Mucosa of descending colon (tissue), 3 donors: ENCODE measurements around the gene CSHL1. TPM values are rescaled to one million over a fixed set of nuclear protein-coding genes. Genes with fewer than 3 reads are reported as not detected.
A peak's percentile ranks its signal among the peaks of the same experiment; 100 is the strongest.
"Not testable (repeated sequence)": the region's sequence is repeated elsewhere in the genome, so short reads cannot be mapped to it uniquely, and the experiment has no call there.

Source experiments
- ATAC-seq: fragments of 200-7000 bp; cut with Tn5 transposase; one replicate; pipeline ENCODE4 v1.9.1; 2020; ENCODE audit warnings: mild to moderate bottlenecking, moderate library complexity
- DNase-seq, 3 donors: peaks; one replicate each; pipeline ENCODE4 v3.0.0-alpha.2; 2020
- H3K36me3 ChIP-seq: fragments of 200-600 bp; one replicate; pipeline ENCODE4 v1.8.0; 2021; ENCODE audit warnings: low read depth, mild to moderate bottlenecking
- H3K4me1 ChIP-seq: fragments of 200-600 bp; one replicate; pipeline ENCODE4 v1.8.0; 2021; ENCODE audit warnings: low read depth, mild to moderate bottlenecking
- H3K4me3 ChIP-seq: fragments of 200-600 bp; one replicate; pipeline ENCODE4 v1.8.0; 2021; ENCODE audit warnings: mild to moderate bottlenecking
- H3K9me3 ChIP-seq: fragments of 200-600 bp; one replicate; pipeline ENCODE4 v1.8.0; 2021; ENCODE audit warnings: mild to moderate bottlenecking
- intact Hi-C, 2 donors: fragments of 100-400 bp; cut with DNase I in 1 of 2; cut with micrococcal nuclease in 1 of 2; formaldehyde crosslinking; loops; one replicate each; pipeline versions ENCODE4 v1.11.0 to v1.11.1; 2022; cut with DNase I, micrococcal nuclease
- total RNA-seq, 3 donors: library from RNA; stranded (reverse); fragmentation: NEBNext Ultra II Directional in 2 of 3; extraction: Animal tissue kit (Norgen Biotek cat#: 25700) in 2 of 3; gene quantifications; one replicate each; pipeline versions ENCODE4 v1.2.1 to v1.2.4, GENCODE V29; 2021 to 2023
- TF ChIP-seq, protein P1 (sequence below): fragments of 200-600 bp; IDR thresholded peaks from one replicate; pipeline ENCODE4 v1.8.0; 2022; ENCODE audit warnings: antibody characterized with exemption, mild to moderate bottlenecking
- donor health status: DM: no; HTN: no; CAD: no; lungs with moderate emphysema.
- donor health status: DM: no; HTN: no; CAD: no.
- donor health status: DM: no; HTN: yes; CAD: no.

Gene CSHL1
- total RNA-seq, 3 donors from 2014 or later, result not detected

DNA sequence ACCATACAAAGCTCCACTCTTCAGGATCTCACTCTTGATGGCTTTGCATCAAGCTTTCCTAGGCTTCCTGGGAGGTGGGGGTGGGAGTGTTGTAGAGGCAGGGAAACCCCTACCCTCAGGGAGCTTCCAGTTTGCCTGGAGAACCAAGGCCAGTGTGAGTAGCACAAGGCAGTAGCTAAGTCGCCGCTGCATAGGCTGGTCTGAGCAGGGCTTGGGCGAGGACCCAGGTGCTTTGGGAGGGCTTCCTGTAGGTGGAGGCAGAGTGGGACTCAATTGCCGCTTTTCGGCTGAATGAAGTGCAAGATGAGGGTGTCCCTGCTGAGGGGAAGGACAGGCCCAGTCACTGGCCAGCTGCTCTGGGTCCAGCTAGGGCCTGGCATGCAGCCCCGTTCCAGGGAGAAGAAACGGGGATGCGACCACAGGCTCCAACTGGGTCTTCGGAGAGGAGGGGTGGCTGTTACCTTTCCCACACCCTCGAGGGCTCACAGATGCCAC is 17.2 kb upstream of the CSHL1 start:
- no peak overlapping the region for H3K4me3 ChIP-seq
- no peaks in the 10 kb centered on the region for H3K36me3 ChIP-seq
- no peaks in the 10 kb centered on the region for H3K9me3 ChIP-seq
- intact Hi-C loops, result no loop called here
- H3K4me1 ChIP-seq, result peaks cover 5% of the 10 kb centered on the region
- ATAC-seq (no peak), DNase-seq (peak in 2 of 3 donors; percentile 10 to 33)
- TF ChIP-seq, protein P1, sequence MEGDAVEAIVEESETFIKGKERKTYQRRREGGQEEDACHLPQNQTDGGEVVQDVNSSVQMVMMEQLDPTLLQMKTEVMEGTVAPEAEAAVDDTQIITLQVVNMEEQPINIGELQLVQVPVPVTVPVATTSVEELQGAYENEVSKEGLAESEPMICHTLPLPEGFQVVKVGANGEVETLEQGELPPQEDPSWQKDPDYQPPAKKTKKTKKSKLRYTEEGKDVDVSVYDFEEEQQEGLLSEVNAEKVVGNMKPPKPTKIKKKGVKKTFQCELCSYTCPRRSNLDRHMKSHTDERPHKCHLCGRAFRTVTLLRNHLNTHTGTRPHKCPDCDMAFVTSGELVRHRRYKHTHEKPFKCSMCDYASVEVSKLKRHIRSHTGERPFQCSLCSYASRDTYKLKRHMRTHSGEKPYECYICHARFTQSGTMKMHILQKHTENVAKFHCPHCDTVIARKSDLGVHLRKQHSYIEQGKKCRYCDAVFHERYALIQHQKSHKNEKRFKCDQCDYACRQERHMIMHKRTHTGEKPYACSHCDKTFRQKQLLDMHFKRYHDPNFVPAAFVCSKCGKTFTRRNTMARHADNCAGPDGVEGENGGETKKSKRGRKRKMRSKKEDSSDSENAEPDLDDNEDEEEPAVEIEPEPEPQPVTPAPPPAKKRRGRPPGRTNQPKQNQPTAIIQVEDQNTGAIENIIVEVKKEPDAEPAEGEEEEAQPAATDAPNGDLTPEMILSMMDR, result no peak

DNA sequence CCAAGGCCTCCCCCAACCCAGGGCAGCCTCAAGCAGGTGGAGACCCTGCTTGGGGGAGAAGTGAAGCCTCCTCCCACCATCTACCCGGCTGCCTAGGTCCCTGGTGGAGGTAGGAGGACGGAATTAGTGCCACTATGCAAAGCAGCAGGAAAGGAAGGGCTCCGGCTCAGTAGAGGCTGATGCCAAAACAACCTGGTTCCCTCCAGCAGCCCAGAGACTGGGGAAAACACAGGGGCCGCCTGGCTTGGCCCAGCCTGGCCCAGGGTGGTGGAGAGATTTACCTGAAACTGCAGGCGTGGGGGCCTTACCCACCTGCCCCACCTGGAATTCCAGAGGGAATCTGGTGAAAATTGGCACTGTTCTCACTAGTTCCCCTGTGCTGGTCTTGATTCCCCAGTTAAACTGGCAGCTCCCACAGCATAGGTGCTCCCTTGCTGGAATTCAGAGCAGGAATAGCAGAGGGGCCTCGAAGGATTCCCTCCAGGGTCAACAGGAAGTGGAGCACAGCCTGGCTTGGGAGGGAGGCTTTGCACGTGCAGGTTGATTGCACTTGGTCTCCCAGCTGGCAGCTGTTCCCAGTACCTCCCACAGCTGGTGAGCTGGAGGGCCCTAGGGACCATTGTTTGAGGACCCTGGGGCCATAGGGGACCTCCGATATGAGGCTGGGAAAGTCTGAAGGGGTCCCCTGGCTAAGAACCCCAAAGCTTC is 16.6 kb upstream of the CSHL1 start:
- Histone ChIP-seq H3K9me3 (no peaks in the 10 kb centered on the region), H3K36me3 (no peaks in the 10 kb centered on the region), H3K4me1 (peaks cover 5% of the 10 kb centered on the region), H3K4me3 (no peak overlapping the region)
- TF ChIP-seq, protein P1, result no peak
- intact Hi-C loops, result no loop called here
- ATAC-seq, result peak; percentile 20
- DNase-seq, result peak in 2 of 3 donors; percentile 17 to 44

DNA sequence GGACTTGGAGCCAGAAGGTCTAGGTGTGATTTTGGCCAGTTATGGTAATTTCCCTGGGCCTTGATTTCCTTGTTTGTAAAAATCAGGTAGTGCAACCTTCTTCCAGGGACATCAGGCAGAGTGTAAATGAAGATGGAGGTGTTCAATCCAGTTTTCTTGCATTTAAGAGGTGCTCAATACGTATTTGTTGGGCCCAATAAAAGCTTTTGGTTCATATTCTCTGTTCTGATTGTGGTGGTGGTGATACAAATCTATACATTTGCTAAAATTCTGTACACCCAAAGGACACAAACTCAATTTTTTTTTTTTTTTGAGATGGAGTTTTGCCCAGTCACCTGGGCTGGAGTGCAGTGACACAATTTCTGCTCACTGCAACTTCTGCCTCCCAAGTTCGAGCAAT is 15.1 kb upstream of the CSHL1 start:
- intact Hi-C loops, result no loop called here
- Histone ChIP-seq H3K4me1 (peaks cover 2% of the 10 kb centered on the region), H3K9me3 (no peaks in the 10 kb centered on the region), H3K4me3 (no peak overlapping the region), H3K36me3 (no peaks in the 10 kb centered on the region)
- DNase-seq, result peak in 1 of 3 donors; percentile 17
- no peak for ATAC-seq
- TF ChIP-seq, protein P1, result no peak

DNA sequence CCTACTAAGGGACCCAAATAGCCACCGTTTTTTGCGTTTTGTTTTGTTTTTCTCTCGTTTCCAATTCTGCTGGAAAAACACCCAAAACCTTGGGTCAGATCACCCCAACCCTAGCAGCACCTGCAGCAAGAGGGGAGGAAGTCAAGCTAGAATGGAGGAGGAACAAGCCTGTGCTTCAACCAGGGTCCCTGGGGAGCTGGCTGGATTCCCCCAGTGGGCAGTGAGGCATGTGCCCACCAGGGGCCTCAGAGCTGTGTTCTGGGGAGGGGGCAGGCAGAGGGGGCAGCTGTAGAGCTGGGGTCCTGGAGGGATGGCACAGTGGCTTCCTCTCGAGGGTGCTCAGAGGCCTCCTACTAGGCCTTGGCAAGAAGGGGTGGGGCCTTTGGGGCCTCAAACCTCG is 14.6 kb upstream of the CSHL1 start:
- intact Hi-C loops, result no loop called here
- peak; percentile 32 for ATAC-seq

DNA sequence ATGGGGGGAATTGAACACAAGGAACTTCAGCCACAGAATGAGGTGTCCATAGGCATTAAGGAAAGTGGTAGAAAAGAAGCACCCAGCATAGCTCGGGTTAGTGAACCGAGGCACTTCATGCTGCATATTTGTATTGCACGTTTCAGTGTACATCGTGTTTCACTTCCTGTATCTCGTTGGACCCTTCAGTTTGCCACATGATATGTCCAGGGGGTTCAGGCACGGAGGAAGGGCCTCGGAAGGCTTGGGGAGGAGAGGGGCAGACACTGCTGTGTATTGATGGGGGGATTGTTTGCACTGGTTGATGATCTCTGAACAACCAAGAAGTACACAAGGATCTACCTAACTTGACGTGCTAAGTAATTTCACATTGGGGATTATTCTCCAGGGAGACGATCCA is 11.3 kb upstream of the CSHL1 start:
- H3K9me3 ChIP-seq, intact Hi-C loops, H3K36me3 ChIP-seq, H3K4me3 ChIP-seq, H3K4me1 ChIP-seq: not testable (repeated sequence)
- peak; percentile 41 for ATAC-seq
- DNase-seq, result peak in 2 of 3 donors; percentile 1 to 21

More for the DNA sequence above, 14.6 kb upstream of the CSHL1 start:
- Histone ChIP-seq H3K4me3 (no peak overlapping the region), H3K36me3 (no peaks in the 10 kb centered on the region), H3K4me1 (no peaks in the 10 kb centered on the region), H3K9me3 (no peaks in the 10 kb centered on the region)
- DNase-seq, result peak in 1 of 3 donors; percentile 68
- TF ChIP-seq, protein P1, result no peak

DNA sequence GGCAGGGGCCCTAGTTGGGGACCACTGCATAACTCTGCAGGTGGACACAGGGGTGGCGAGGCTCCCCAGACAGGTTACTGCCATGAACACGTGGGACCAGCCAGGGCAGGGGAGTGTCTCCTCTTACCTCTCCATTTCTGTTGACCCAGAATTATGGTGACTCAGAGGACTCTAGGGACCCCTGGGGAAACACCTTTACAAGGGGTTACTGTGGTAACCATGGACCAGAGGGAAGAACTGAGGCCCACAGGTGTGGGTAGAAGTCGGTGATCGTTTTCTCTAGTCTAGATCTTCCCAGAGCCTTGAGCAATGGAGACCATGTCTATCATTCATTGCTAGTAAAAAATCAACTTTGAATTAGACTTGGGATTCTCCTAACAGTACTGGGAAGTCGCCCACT is 9.7 kb upstream of the CSHL1 start:
- H3K36me3 ChIP-seq, H3K4me1 ChIP-seq, H3K4me3 ChIP-seq, ATAC-seq, H3K9me3 ChIP-seq, intact Hi-C loops: not testable (repeated sequence)
- DNase-seq, result peak in 1 of 3 donors; percentile 33

DNA sequence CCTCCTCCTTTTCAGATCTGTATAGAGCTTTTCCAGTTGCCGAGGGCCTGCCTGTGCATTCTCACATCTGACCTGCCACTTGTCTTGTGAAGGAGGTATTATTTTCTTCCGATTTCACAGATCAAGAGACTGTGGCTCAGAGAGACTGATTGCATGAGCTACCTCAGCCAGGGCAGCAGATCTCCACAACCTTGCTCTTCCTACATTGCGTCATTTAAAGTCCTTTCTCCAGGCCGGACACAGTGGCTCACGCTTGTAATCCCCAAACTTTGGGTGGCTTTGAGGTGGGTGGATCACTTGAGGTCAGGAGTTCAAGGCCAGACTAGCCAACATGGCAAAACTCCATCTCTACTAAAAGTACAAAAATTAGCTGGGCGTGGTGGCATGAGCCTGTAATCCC is 9.0 kb upstream of the CSHL1 start:
- H3K9me3 ChIP-seq, H3K36me3 ChIP-seq, ATAC-seq, DNase-seq, intact Hi-C loops, H3K4me3 ChIP-seq, H3K4me1 ChIP-seq: not testable (repeated sequence)
